Measurements from ENCODE around the gene PTPN3.

PTPN3 gene

DNA sequence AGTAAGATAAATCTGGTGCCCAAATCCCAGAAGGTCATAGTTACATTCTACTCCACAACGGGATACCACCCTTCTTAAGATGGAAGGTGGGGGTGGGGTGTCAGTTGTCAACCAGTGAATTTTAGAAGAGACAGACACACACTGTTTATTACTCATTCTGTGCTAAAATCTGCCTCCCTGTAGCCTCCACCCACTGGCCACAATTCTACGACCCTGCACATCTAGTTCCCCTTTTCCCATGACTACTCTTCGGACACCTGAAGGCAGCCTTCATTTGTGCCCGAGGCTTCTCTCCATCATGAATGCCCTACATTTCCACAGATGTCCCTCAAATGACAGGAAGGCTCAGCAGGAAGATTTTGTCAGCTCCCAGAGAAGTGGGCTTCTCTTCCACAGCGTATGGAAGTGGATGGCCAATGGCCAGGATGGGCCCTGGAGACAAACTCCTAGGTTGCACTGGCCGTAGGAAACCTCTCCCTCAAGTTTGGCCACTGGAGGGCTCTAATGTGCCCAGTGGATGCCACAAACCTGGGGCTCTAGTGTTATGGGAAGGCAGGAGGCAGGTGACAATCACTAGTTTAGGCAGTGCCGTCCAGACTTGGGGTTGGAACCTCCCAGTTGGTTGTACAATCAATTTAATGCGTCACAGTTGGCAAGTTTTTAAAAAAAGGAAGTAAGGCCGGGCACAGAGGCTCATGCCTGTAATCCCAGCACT lies 46.6 kb downstream of the PTPN3 start:
- no peak for TF ChIP-seq TCF4 (CRISPR knock-in tag; IDR thresholded peaks at IDR 0.05; ENCODE audit: borderline replicate concordance)
- TF ChIP-seq OSR1 (CRISPR knock-in tag; IDR thresholded peaks at IDR 0.05): no peak
- no peak for TF ChIP-seq BACH2 (CRISPR knock-in tag; IDR thresholded peaks at IDR 0.05; ENCODE audit: borderline replicate concordance)
- no peak for TF ChIP-seq ZNF8 (CRISPR knock-in tag; IDR thresholded peaks at IDR 0.05)
- TF ChIP-seq ARNTL (CRISPR knock-in tag; IDR thresholded peaks at IDR 0.05; ENCODE audit: borderline replicate concordance, low read depth): no peak
- no peak for TF ChIP-seq CSDC2 (CRISPR knock-in tag; IDR thresholded peaks at IDR 0.05)
- TF ChIP-seq PPARA (CRISPR knock-in tag; IDR thresholded peaks at IDR 0.05; ENCODE audit: borderline replicate concordance): no peak
- TF ChIP-seq ZC3H10 (CRISPR knock-in tag; IDR thresholded peaks at IDR 0.05): no peak
- no peak for TF ChIP-seq SNAI2 (CRISPR knock-in tag; IDR thresholded peaks at IDR 0.05)
- TF ChIP-seq TOX (CRISPR knock-in tag; IDR thresholded peaks at IDR 0.05; ENCODE audit: borderline replicate concordance): no peak
- no peak for TF ChIP-seq ZFP3 (CRISPR knock-in tag; IDR thresholded peaks at IDR 0.05)
- TF ChIP-seq GLIS3 (CRISPR knock-in tag; IDR thresholded peaks at IDR 0.05): no peak
- ATAC-seq: no peak

DNA sequence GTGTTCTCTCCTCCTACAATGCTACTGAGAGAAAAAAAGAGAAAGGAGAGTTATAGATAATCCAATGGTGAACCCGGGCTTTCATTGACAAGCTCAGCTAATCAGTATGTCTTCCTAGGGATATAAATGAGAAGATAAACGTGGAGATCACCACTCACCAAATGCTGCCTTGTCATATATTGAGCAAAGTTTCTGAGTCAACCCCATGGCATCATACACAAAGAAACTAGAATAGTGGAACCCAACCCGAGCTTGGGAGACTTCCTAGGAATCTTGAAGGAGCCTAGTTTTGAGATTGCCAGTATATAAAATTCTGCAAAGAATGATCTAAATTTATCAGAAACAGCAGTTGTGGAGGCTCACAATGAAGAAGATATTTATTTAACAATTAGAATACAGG lies 47.8 kb downstream of the PTPN3 start:
- no peak for TF ChIP-seq ISL1 (CRISPR knock-in tag; IDR thresholded peaks at IDR 0.05)
- ATAC-seq: no peak

- no peak for ATAC-seq
Measured at GRCh38 chr9:109449036-109449798, 48.9 kb downstream of the PTPN3 start.

More at GRCh38 chr9:109449036-109449798, 48.9 kb downstream of the PTPN3 start:
- no peak for TF ChIP-seq POU6F1 (CRISPR knock-in tag; IDR thresholded peaks at IDR 0.05; ENCODE audit: borderline replicate concordance, low read depth)
- TF ChIP-seq ZNF70 (CRISPR knock-in tag; IDR thresholded peaks at IDR 0.05): no peak
- TF ChIP-seq GLIS3 (CRISPR knock-in tag; IDR thresholded peaks at IDR 0.05): no peak
- TF ChIP-seq CREB5 (CRISPR knock-in tag; IDR thresholded peaks at IDR 0.05; ENCODE audit: low read depth): no peak
- TF ChIP-seq ESRRG (CRISPR knock-in tag; IDR thresholded peaks at IDR 0.05): no peak
- no peak for TF ChIP-seq ZFP3 (CRISPR knock-in tag; IDR thresholded peaks at IDR 0.05)
- no peak for TF ChIP-seq ZC3H10 (CRISPR knock-in tag; IDR thresholded peaks at IDR 0.05)
- no peak for TF ChIP-seq CSDC2 (CRISPR knock-in tag; IDR thresholded peaks at IDR 0.05)
- TF ChIP-seq SNAI2 (CRISPR knock-in tag; IDR thresholded peaks at IDR 0.05): no peak
- no peak for TF ChIP-seq BACH2 (CRISPR knock-in tag; IDR thresholded peaks at IDR 0.05; ENCODE audit: borderline replicate concordance)
- no peak for TF ChIP-seq ZFP30 (CRISPR knock-in tag; IDR thresholded peaks at IDR 0.05)
- no peak for TF ChIP-seq TSHZ2 (CRISPR knock-in tag; IDR thresholded peaks at IDR 0.05)
- no peak for TF ChIP-seq ARNTL (CRISPR knock-in tag; IDR thresholded peaks at IDR 0.05; ENCODE audit: borderline replicate concordance, low read depth)
- TF ChIP-seq TCF4 (CRISPR knock-in tag; IDR thresholded peaks at IDR 0.05; ENCODE audit: borderline replicate concordance): no peak
- TF ChIP-seq, protein P1, sequence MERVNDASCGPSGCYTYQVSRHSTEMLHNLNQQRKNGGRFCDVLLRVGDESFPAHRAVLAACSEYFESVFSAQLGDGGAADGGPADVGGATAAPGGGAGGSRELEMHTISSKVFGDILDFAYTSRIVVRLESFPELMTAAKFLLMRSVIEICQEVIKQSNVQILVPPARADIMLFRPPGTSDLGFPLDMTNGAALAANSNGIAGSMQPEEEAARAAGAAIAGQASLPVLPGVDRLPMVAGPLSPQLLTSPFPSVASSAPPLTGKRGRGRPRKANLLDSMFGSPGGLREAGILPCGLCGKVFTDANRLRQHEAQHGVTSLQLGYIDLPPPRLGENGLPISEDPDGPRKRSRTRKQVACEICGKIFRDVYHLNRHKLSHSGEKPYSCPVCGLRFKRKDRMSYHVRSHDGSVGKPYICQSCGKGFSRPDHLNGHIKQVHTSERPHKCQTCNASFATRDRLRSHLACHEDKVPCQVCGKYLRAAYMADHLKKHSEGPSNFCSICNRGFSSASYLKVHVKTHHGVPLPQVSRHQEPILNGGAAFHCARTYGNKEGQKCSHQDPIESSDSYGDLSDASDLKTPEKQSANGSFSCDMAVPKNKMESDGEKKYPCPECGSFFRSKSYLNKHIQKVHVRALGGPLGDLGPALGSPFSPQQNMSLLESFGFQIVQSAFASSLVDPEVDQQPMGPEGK (CRISPR knock-in tag; IDR thresholded peaks at IDR 0.05; ENCODE audit: borderline replicate concordance): no peak
- no peak for TF ChIP-seq PPARA (CRISPR knock-in tag; IDR thresholded peaks at IDR 0.05; ENCODE audit: borderline replicate concordance)
- TF ChIP-seq ISL1 (CRISPR knock-in tag; IDR thresholded peaks at IDR 0.05): no peak
- no peak for TF ChIP-seq OSR1 (CRISPR knock-in tag; IDR thresholded peaks at IDR 0.05)
- TF ChIP-seq CSRNP3 (CRISPR knock-in tag; IDR thresholded peaks at IDR 0.05): no peak
- no peak for TF ChIP-seq ZNF8 (CRISPR knock-in tag; IDR thresholded peaks at IDR 0.05)
